HCT116 (cell line): ENCODE data around the gene TST. TPM values are rescaled to one million over a fixed set of nuclear protein-coding genes. Genes with fewer than 3 reads are reported as not detected.

Source experiments
- ATAC-seq: fragments of 200-7000 bp; cut with Tn5 transposase; 2 replicates; pipeline ENCODE4 v1.9.1; 2020; ENCODE audit warnings: mild to moderate bottlenecking, moderate library complexity
- BruUV-seq: library from RNA; stranded (reverse); fragments of 400-500 nt; replicated peaks from 2 replicates; lab custom pipeline; 2021; lab: Mats Ljungman, UMichigan
- CTCF ChIA-PET: fragments of 300-600 bp; sonication (Branson Sonifier 250); formaldehyde crosslinking; loops from one replicate; lab custom pipeline; 2021; ENCODE audit warnings: antibody characterized with exemption; lab: Charles Lee
- POLR2A ChIA-PET: fragments of 300-600, 350-600 bp; sonication (Branson Sonifier 250); formaldehyde crosslinking; loops from one replicate; lab custom pipeline; 2021; ENCODE audit warnings: antibody characterized with exemption; lab: Charles Lee
- RAD21 ChIA-PET, 2 experiments: fragments of 300-600 bp; sonication (Branson Sonifier 250); formaldehyde crosslinking; loops; one replicate each; lab custom pipeline; 2023; ENCODE audit warnings: low total read pairs in 2 of 2; ENCODE audit not compliant: uncharacterized antibody in 2 of 2, unreplicated experiment in 2 of 2, low non-redundant PET in 1 of 2; lab: Charles Lee
- DNase-seq: peaks from one replicate; pipeline ENCODE4 v3.0.0-alpha.2; 2010; ENCODE audit warnings: low read depth, low spot score
- H2AFZ ChIP-seq: fragments of 200-600 bp; shearing (Covaris generic), sonication (generic); 2 replicates; pipeline ENCODE4 v1.6.1; 2017; ENCODE audit warnings: low read depth, mixed run types, mixed read lengths, antibody characterized with exemption, low read length; ENCODE audit not compliant: poor library complexity, severe bottlenecking
- H3K27ac ChIP-seq: 2 replicates; pipeline ENCODE4 v1.5.1; 2012; ENCODE audit warnings: low read depth, low read length
- H3K27me3 ChIP-seq: fragments of 200-600 bp; sonication (generic); 2 replicates; pipeline ENCODE4 v1.6.1; 2016; ENCODE audit warnings: mixed run types, low read length, mixed read lengths; ENCODE audit not compliant: insufficient read depth
- H3K36me3 ChIP-seq, 2 experiments: fragments of 200-500 bp in 1 of 2; fragments of 200-600 bp in 1 of 2; sonication (Bioruptor generic) in 1 of 2; sonication (generic) in 1 of 2; 2 replicates each; pipeline versions ENCODE4 v1.5.1 to v1.6.1; 2014 to 2016; ENCODE audit warnings: low read length in 2 of 2, inconsistent platforms in 1 of 2, mixed read lengths in 1 of 2, mixed run types in 1 of 2; ENCODE audit not compliant: insufficient read depth in 2 of 2, control insufficient read depth in 1 of 2
- H3K4me1 ChIP-seq, 2 experiments: fragments of 200-600 bp in 1 of 2; sonication (generic) in 1 of 2; 2 replicates each; pipeline versions ENCODE4 v1.5.1 to v1.6.1; 2012 to 2017; ENCODE audit warnings: low read length in 2 of 2, inconsistent platforms in 1 of 2, mild to moderate bottlenecking in 1 of 2, mixed read lengths in 1 of 2, mixed run types in 1 of 2, moderate library complexity in 1 of 2; ENCODE audit not compliant: insufficient read depth in 2 of 2, control insufficient read depth in 1 of 2
- H3K4me2 ChIP-seq: fragments of 200-600 bp; sonication (generic); 2 replicates; pipeline ENCODE4 v1.6.1; 2017; ENCODE audit warnings: mixed run types, low read length, mixed read lengths
- H3K4me3 ChIP-seq, 2 experiments: fragments of 200-600 bp in 1 of 2; sonication (generic) in 1 of 2; replicated peaks in 1 of 2; 2 replicates each; pipeline ENCODE4 v1.5.1; 2011 to 2016; ENCODE audit warnings: low read length in 2 of 2, control low read depth in 1 of 2, low read depth in 1 of 2, mild to moderate bottlenecking in 1 of 2, mixed read lengths in 1 of 2, mixed run types in 1 of 2
- H3K79me2 ChIP-seq: fragments of 200-600 bp; sonication (generic); 2 replicates; pipeline ENCODE4 v1.6.1; 2017; ENCODE audit warnings: mild to moderate bottlenecking, mixed run types, low read length, moderate library complexity, mixed read lengths; ENCODE audit not compliant: insufficient read depth
- H3K9ac ChIP-seq: fragments of 200-600 bp; sonication (generic); 2 replicates; pipeline ENCODE4 v1.6.1; 2016; ENCODE audit warnings: low read length, mixed read lengths
- H3K9me2 ChIP-seq: fragments of 200-600 bp; sonication (generic), shearing (Covaris generic); 2 replicates; pipeline ENCODE4 v1.6.1; 2017; ENCODE audit warnings: mixed run types, mild to moderate bottlenecking, moderate library complexity; ENCODE audit not compliant: insufficient read depth
- H3K9me3 ChIP-seq, 2 experiments: fragments of 200-500 bp in 1 of 2; fragments of 200-600 bp in 1 of 2; sonication (Bioruptor generic) in 1 of 2; sonication (generic) in 1 of 2; 2 replicates each; pipeline ENCODE4 v1.6.1; 2014 to 2017; ENCODE audit warnings: low read length in 2 of 2, mixed read lengths in 2 of 2, inconsistent platforms in 1 of 2, low read depth in 1 of 2, mild to moderate bottlenecking in 1 of 2, mixed run types in 1 of 2, moderate library complexity in 1 of 2; ENCODE audit not compliant: control insufficient read depth in 1 of 2, insufficient read depth in 1 of 2
- H4K20me1 ChIP-seq: fragments of 200-600 bp; sonication (generic), shearing (Covaris generic); 2 replicates; pipeline ENCODE4 v1.6.1; 2017; ENCODE audit warnings: mixed run types, mild to moderate bottlenecking, moderate library complexity; ENCODE audit not compliant: insufficient read depth
- YY1 ChIP-seq: IDR thresholded peaks from 2 replicates; pipeline ENCODE4 v1.6.1; 2011; ENCODE audit warnings: low read length, low read depth, moderate library complexity, mild to moderate bottlenecking; ENCODE audit not compliant: insufficient replicate concordance; ENCODE audit errors: extremely low read depth
- ZNF274 ChIP-seq: fragments of 200-500 bp; sonication (Bioruptor generic); IDR thresholded peaks from 2 replicates; pipeline ENCODE4 v1.6.1; 2014; ENCODE audit warnings: mild to moderate bottlenecking, low read depth, low read length, inconsistent platforms
- intact Hi-C: fragments of 100-400 bp; cut with micrococcal nuclease; formaldehyde crosslinking; loops from 2 replicates; pipeline ENCODE4 v1.10.0; 2022
- total RNA-seq: library from RNA; stranded (reverse); gene quantifications from one replicate; pipeline ENCODE4 v1.2.1, GENCODE V29; 2021; ENCODE audit not compliant: unreplicated experiment
- TF ChIP-seq, protein P1 (sequence below): IDR thresholded peaks from 2 replicates; pipeline ENCODE4 v1.6.1; 2012; ENCODE audit warnings: low read depth

Gene TST
- total RNA-seq, 1 experiment from 2014 or later, result 32.1 TPM

GRCh38 chr22:37063431-37064420 lies 44.5 kb upstream of the TST start:
- no peaks in the 10 kb centered on the region for H3K79me2 ChIP-seq
- no peak overlapping the region for H3K27ac ChIP-seq
- no peak overlapping the region for H2AFZ ChIP-seq
- no peak overlapping the region for H3K9ac ChIP-seq
- no peaks in the 10 kb centered on the region for H4K20me1 ChIP-seq
- H3K4me3 ChIP-seq, result no peak overlapping the region
- CTCF ChIA-PET, result no interaction called here
- H3K9me3 ChIP-seq, result no peaks in the 10 kb centered on the region
- no peak overlapping the region for H3K4me2 ChIP-seq
- H3K27me3 ChIP-seq, result no peaks in the 10 kb centered on the region
- RAD21 ChIA-PET, result no interaction called here
- intact Hi-C loops, result no loop called here
- POLR2A ChIA-PET, result no interaction called here
- TF ChIP-seq, protein P1, sequence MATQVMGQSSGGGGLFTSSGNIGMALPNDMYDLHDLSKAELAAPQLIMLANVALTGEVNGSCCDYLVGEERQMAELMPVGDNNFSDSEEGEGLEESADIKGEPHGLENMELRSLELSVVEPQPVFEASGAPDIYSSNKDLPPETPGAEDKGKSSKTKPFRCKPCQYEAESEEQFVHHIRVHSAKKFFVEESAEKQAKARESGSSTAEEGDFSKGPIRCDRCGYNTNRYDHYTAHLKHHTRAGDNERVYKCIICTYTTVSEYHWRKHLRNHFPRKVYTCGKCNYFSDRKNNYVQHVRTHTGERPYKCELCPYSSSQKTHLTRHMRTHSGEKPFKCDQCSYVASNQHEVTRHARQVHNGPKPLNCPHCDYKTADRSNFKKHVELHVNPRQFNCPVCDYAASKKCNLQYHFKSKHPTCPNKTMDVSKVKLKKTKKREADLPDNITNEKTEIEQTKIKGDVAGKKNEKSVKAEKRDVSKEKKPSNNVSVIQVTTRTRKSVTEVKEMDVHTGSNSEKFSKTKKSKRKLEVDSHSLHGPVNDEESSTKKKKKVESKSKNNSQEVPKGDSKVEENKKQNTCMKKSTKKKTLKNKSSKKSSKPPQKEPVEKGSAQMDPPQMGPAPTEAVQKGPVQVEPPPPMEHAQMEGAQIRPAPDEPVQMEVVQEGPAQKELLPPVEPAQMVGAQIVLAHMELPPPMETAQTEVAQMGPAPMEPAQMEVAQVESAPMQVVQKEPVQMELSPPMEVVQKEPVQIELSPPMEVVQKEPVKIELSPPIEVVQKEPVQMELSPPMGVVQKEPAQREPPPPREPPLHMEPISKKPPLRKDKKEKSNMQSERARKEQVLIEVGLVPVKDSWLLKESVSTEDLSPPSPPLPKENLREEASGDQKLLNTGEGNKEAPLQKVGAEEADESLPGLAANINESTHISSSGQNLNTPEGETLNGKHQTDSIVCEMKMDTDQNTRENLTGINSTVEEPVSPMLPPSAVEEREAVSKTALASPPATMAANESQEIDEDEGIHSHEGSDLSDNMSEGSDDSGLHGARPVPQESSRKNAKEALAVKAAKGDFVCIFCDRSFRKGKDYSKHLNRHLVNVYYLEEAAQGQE, result no peak
- TF ChIP-seq YY1, result no peak
- no peak for TF ChIP-seq ZNF274
- BruUV-seq, result no TSS peak
- ATAC-seq, result no peak
- peaks cover 0 to 4% of the 10 kb centered on the region in 2 experiments; a peak in 1 of 4 replicates for H3K4me1 ChIP-seq
- no peak for DNase-seq
- no peaks in the 10 kb centered on the region; a peak in 1 of 4 replicates for H3K36me3 ChIP-seq
- H3K9me2 ChIP-seq, result no peaks in the 10 kb centered on the region
